Measurements from ENCODE around the gene LUZP2.
"Not testable (repeated sequence)": the region's sequence is repeated elsewhere in the genome, so short reads cannot be mapped to it uniquely, and the experiment has no call there.

DNA sequence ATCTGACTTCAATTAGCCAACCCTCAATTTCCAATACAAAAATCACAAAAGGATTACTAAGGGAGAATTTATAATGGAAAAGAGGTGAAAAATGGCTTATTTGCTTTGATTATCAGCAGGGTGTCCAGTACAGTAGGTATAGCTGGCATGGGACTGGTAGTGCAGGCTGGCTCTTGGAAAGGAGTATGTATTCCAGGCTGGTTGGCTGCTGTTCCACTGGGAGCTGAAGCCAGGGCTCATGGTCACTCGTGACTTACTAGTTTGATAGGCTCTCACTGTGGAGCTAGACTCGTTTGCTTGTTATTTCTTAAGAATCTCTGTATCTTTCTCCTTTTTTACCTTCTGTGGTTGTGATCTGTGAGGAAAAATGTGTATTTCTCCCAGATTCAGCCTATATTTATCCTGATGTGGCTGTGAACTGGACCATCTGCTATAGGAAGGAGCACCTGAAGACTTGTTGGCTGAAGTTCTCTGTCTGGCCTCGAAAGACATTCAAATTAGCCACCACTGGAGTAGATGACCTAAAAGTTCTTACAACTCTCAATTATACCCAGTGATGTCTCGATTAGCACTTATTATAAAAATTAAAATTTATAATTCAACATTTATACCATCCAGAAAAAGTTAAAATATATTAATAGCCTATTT, 395.1 kb downstream of the LUZP2 start:
- TF ChIP-seq POLR2A (IDR thresholded peaks at IDR 0.05), result not testable (repeated sequence)
- TF ChIP-seq, protein P1, sequence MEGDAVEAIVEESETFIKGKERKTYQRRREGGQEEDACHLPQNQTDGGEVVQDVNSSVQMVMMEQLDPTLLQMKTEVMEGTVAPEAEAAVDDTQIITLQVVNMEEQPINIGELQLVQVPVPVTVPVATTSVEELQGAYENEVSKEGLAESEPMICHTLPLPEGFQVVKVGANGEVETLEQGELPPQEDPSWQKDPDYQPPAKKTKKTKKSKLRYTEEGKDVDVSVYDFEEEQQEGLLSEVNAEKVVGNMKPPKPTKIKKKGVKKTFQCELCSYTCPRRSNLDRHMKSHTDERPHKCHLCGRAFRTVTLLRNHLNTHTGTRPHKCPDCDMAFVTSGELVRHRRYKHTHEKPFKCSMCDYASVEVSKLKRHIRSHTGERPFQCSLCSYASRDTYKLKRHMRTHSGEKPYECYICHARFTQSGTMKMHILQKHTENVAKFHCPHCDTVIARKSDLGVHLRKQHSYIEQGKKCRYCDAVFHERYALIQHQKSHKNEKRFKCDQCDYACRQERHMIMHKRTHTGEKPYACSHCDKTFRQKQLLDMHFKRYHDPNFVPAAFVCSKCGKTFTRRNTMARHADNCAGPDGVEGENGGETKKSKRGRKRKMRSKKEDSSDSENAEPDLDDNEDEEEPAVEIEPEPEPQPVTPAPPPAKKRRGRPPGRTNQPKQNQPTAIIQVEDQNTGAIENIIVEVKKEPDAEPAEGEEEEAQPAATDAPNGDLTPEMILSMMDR (IDR thresholded peaks at IDR 0.05), result not testable (repeated sequence)
